SHP77 (cell line): ENCODE data around the gene DNAH6.

Experiments
- DNase-seq, 2 experiments: peaks; one replicate each; lab custom pipeline; 2025; lab: John Stamatoyannopoulos, UW

Gene DNAH6

GRCh38 chr2:84797271-84797670 is 281.0 kb downstream of the DNAH6 start:
- no peak for DNase-seq

- no peak for DNase-seq
Observed at GRCh38 chr2:84799772-84800171, 283.5 kb downstream of the DNAH6 start.

- DNase-seq, result no peak
Observed at GRCh38 chr2:84800194-84800805, 284.0 kb downstream of the DNAH6 start.

- DNase-seq, result no peak
Observed at GRCh38 chr2:84801811-84802210, 285.5 kb downstream of the DNAH6 start.

- DNase-seq, result no peak
Observed at GRCh38 chr2:84805250-84805958, 289.1 kb downstream of the DNAH6 start.

GRCh38 chr2:84807063-84807485 is 290.8 kb downstream of the DNAH6 start:
- no peak for DNase-seq

- DNase-seq, result no peak
Observed at GRCh38 chr2:84808279-84808678, 292.0 kb downstream of the DNAH6 start.

- DNase-seq, result no peak
Observed at GRCh38 chr2:84811839-84812431, 295.6 kb downstream of the DNAH6 start.

GRCh38 chr2:84815146-84815545 is 298.8 kb downstream of the DNAH6 start:
- no peak for DNase-seq

- no peak for DNase-seq
Observed at GRCh38 chr2:84816426-84817026, 300.2 kb downstream of the DNAH6 start.

GRCh38 chr2:84817239-84817655 is 300.9 kb downstream of the DNAH6 start:
- no peak for DNase-seq

GRCh38 chr2:84821806-84822205 is 305.5 kb downstream of the DNAH6 start:
- no peak for DNase-seq

- no peak for DNase-seq
Observed at GRCh38 chr2:84823229-84823628, 306.9 kb downstream of the DNAH6 start.

- no peak for DNase-seq
Observed at GRCh38 chr2:84823788-84824187, 307.5 kb downstream of the DNAH6 start.

- DNase-seq, result no peak
Observed at GRCh38 chr2:84827978-84828575, 311.8 kb downstream of the DNAH6 start.

- DNase-seq, result no peak
Observed at GRCh38 chr2:84829693-84830092, 313.4 kb downstream of the DNAH6 start.

- no peak for DNase-seq
Observed at GRCh38 chr2:84830095-84830494, 313.8 kb downstream of the DNAH6 start.

- no peak for DNase-seq
Observed at GRCh38 chr2:84830758-84831500, 314.6 kb downstream of the DNAH6 start.

GRCh38 chr2:84832772-84833461 is 316.6 kb downstream of the DNAH6 start:
- no peak for DNase-seq

GRCh38 chr2:84833481-84834150 is 317.3 kb downstream of the DNAH6 start:
- DNase-seq, result no peak

- no peak for DNase-seq
Observed at GRCh38 chr2:84836215-84836614, 319.9 kb downstream of the DNAH6 start.
